ENCODE results near the gene RAI1.

- TF ChIP-seq CTCF (conservative IDR thresholded peaks at IDR 0.05): no peak
- TF ChIP-seq ZFX (IDR thresholded peaks at IDR 0.05): no peak
Observed at GRCh38 chr17:17786998-17787397, 105.7 kb downstream of the RAI1 start.

Measured in C4-2B (cell line).